Measurements from ENCODE around the gene IFI44. TPM values are rescaled to one million over a fixed set of nuclear protein-coding genes. Genes with fewer than 3 reads are reported as not detected.

Gene IFI44
- polyA plus RNA-seq, 1 donor (not counting 4 experiments of a cell fraction or from before 2014, with no cell fraction given), result 97.0 TPM

DNA sequence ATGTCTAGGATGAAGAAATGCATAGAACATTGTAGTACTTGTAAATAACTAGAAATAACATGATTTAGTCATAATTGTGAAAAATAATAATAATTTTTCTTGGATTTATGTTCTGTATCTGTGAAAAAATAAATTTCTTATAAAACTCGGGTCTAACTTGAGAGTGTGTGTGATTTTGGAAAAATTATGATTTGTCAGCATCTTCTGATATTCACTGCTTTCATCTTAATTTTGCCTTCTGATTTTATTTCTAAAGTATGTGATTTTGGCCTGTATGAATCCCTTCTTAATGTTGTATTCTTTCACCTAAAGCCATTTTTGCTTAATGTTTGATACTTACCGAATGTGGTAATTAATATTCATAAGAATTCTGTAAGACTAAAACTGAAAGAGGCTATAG is 14.3 kb downstream of the IFI44 start:
- FAIRE-seq (no peak), DNase-seq (ENCODE audit: low read depth, low spot score) (no peak)
- Histone ChIP-seq H3K4me3 (ENCODE audit: control insufficient read depth in 2 of 3, extremely low read depth in 1 of 3, insufficient read depth in 2 of 3, low read depth in 1 of 3, low read length in 3 of 3) (no peak overlapping the region), H2AFZ (ENCODE audit: control insufficient read depth, low read length) (no peak overlapping the region), H4K20me1 (ENCODE audit: control insufficient read depth, extremely low read depth, insufficient read depth, low read length) (no peaks in the 10 kb centered on the region), H3K79me2 (ENCODE audit: control insufficient read depth, insufficient read depth, low read length) (no peaks in the 10 kb centered on the region), H3K36me3 (ENCODE audit: control insufficient read depth in 2 of 2, extremely low read depth in 1 of 2, insufficient read depth in 2 of 2, low read length in 2 of 2) (peaks cover 0 to 11% of the 10 kb centered on the region in 2 experiments), H3K27ac (ENCODE audit: control insufficient read depth, insufficient read depth, low read length) (no peak overlapping the region), H3K4me2 (ENCODE audit: control insufficient read depth, extremely low read depth, insufficient read depth, low read depth, low read length) (no peak overlapping the region), H3K9me1 (ENCODE audit: control insufficient read depth, extremely low read depth, insufficient read depth, low read length) (no peaks in the 10 kb centered on the region), H3K9ac (ENCODE audit: control insufficient read depth, extremely low read depth, insufficient read depth, low read length) (no peak overlapping the region), H3K4me1 (ENCODE audit: control insufficient read depth, extremely low read depth, insufficient read depth, low read length) (no peaks in the 10 kb centered on the region), H3K9me3 (ENCODE audit: control insufficient read depth, low read depth, low read length) (no peaks in the 10 kb centered on the region), H3K27me3 (ENCODE audit: control insufficient read depth, extremely low read depth, insufficient read depth, low read length) (no peaks in the 10 kb centered on the region)
- TF ChIP-seq, protein P1, sequence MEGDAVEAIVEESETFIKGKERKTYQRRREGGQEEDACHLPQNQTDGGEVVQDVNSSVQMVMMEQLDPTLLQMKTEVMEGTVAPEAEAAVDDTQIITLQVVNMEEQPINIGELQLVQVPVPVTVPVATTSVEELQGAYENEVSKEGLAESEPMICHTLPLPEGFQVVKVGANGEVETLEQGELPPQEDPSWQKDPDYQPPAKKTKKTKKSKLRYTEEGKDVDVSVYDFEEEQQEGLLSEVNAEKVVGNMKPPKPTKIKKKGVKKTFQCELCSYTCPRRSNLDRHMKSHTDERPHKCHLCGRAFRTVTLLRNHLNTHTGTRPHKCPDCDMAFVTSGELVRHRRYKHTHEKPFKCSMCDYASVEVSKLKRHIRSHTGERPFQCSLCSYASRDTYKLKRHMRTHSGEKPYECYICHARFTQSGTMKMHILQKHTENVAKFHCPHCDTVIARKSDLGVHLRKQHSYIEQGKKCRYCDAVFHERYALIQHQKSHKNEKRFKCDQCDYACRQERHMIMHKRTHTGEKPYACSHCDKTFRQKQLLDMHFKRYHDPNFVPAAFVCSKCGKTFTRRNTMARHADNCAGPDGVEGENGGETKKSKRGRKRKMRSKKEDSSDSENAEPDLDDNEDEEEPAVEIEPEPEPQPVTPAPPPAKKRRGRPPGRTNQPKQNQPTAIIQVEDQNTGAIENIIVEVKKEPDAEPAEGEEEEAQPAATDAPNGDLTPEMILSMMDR (optimal IDR thresholded peaks at IDR 0.05 in 1 of 3, IDR thresholded peaks at IDR 0.05 in 1 of 3, conservative IDR thresholded peaks at IDR 0.05 in 1 of 3; ENCODE audit: extremely low read depth in 1 of 3, insufficient read depth in 2 of 3, low read length in 3 of 3), result no peak
- no peak for TF ChIP-seq EZH2 (IDR thresholded peaks at IDR 0.05; ENCODE audit: low read length)
- dilution Hi-C loops (cut with MboI; ENCODE audit: extremely low pct_ligation_motif_present, low sequenced_read_pairs), result no loop called here

DNA sequence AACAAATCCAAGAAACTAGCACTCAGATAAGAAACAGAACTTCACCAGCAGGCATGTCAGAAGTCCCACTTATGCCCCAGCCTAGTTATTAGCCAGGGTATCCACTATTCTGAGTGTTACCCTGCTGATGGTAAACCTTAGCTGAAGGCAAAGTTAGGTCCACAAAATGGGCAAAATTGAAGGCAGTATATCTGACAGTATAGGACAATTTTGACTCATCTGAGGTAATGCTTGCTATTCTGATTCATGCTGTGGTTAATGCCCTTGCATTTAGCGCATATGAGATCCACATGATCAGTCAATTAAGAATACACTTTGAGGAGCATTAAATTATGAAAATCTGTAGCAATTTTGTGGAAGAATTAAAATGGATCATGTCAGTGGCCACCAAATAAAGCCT is 15.1 kb downstream of the IFI44 start:
- Histone ChIP-seq H3K4me1 (ENCODE audit: control insufficient read depth, extremely low read depth, insufficient read depth, low read length) (no peaks in the 10 kb centered on the region), H3K27ac (ENCODE audit: control insufficient read depth, insufficient read depth, low read length) (no peak overlapping the region), H4K20me1 (ENCODE audit: control insufficient read depth, extremely low read depth, insufficient read depth, low read length) (no peaks in the 10 kb centered on the region), H3K9me3 (ENCODE audit: control insufficient read depth, low read depth, low read length) (no peaks in the 10 kb centered on the region), H3K36me3 (ENCODE audit: control insufficient read depth in 2 of 2, extremely low read depth in 1 of 2, insufficient read depth in 2 of 2, low read length in 2 of 2) (peaks cover 0 to 7% of the 10 kb centered on the region in 2 experiments), H3K4me3 (ENCODE audit: control insufficient read depth in 2 of 3, extremely low read depth in 1 of 3, insufficient read depth in 2 of 3, low read depth in 1 of 3, low read length in 3 of 3) (no peak overlapping the region), H3K9me1 (ENCODE audit: control insufficient read depth, extremely low read depth, insufficient read depth, low read length) (no peaks in the 10 kb centered on the region), H2AFZ (ENCODE audit: control insufficient read depth, low read length) (no peak overlapping the region), H3K79me2 (ENCODE audit: control insufficient read depth, insufficient read depth, low read length) (no peaks in the 10 kb centered on the region), H3K27me3 (ENCODE audit: control insufficient read depth, extremely low read depth, insufficient read depth, low read length) (no peaks in the 10 kb centered on the region), H3K9ac (ENCODE audit: control insufficient read depth, extremely low read depth, insufficient read depth, low read length) (no peak overlapping the region), H3K4me2 (ENCODE audit: control insufficient read depth, extremely low read depth, insufficient read depth, low read depth, low read length) (no peak overlapping the region)
- no peak for DNase-seq (ENCODE audit: low read depth, low spot score)
- FAIRE-seq, result no peak
- no peak for TF ChIP-seq EZH2 (IDR thresholded peaks at IDR 0.05; ENCODE audit: low read length)
- TF ChIP-seq, protein P1 (optimal IDR thresholded peaks at IDR 0.05 in 1 of 3, IDR thresholded peaks at IDR 0.05 in 1 of 3, conservative IDR thresholded peaks at IDR 0.05 in 1 of 3; ENCODE audit: extremely low read depth in 1 of 3, insufficient read depth in 2 of 3, low read length in 3 of 3), result no peak
- dilution Hi-C loops (cut with MboI; ENCODE audit: extremely low pct_ligation_motif_present, low sequenced_read_pairs), result no loop called here

All from keratinocyte (primary cell).